ENCODE measurements around the gene SH3RF3.

The SH3RF3 gene

GRCh38 chr2:109479804-109480203, 350.8 kb downstream of the SH3RF3 start:
- Histone ChIP-seq H3K9me3 (replicated peaks in 1 of 2; ENCODE audit: control insufficient read depth in 2 of 2, insufficient read depth in 1 of 2, low read depth in 1 of 2, low read length in 2 of 2) (no peaks in the 10 kb centered on the region), H2BK12ac (ENCODE audit: low read length) (no peak overlapping the region), H3K4me2 (ENCODE audit: insufficient read depth, low read length, poor library complexity, severe bottlenecking) (no peak overlapping the region), H3K4me1 (ENCODE audit: control insufficient read depth in 2 of 2, insufficient read depth in 1 of 2, low read depth in 1 of 2, low read length in 2 of 2) (no peaks in the 10 kb centered on the region), H3K4ac (ENCODE audit: low read length) (no peak overlapping the region), H3K27ac (replicated peaks; ENCODE audit: low read length) (no peak overlapping the region), H3K18ac (ENCODE audit: low read length) (no peak overlapping the region), H4K8ac (ENCODE audit: low read depth, low read length) (no peak overlapping the region), H2AK5ac (ENCODE audit: low read depth, low read length) (no peak overlapping the region), H2BK120ac (ENCODE audit: low read depth, low read length) (no peak overlapping the region), H2AFZ (ENCODE audit: low read length) (no peak overlapping the region), H3K36me3 (replicated peaks in 1 of 2; ENCODE audit: control insufficient read depth in 2 of 2, insufficient read depth in 2 of 2, low read length in 2 of 2) (no peaks in the 10 kb centered on the region), H2BK5ac (ENCODE audit: low read length) (no peak overlapping the region), H3K9ac (ENCODE audit: low read depth, low read length, poor library complexity) (no peak overlapping the region), H3K4me3 (ENCODE audit: low read length in 2 of 2) (no peak overlapping the region), H3K23ac (ENCODE audit: low read depth, low read length, poor library complexity) (no peak overlapping the region), H4K91ac (ENCODE audit: low read depth, low read length, poor library complexity) (no peak overlapping the region), H3K79me1 (ENCODE audit: low read depth, low read length) (no peaks in the 10 kb centered on the region), H3K14ac (ENCODE audit: low read length) (no peak overlapping the region), H3K27me3 (ENCODE audit: control insufficient read depth in 3 of 3, insufficient read depth in 3 of 3, low read depth in 1 of 3, low read length in 3 of 3) (peaks cover 0 to 18% (median 0%) of the 10 kb centered on the region in 3 experiments), H2BK15ac (ENCODE audit: low read length) (no peak overlapping the region)
- no peak for DNase-seq (ENCODE audit: low spot score)
- WGBS, 2 donors (ENCODE audit: extremely low coverage in 2 of 2, insufficient read length in 2 of 2, insufficient replicate concordance in 1 of 2) = no CpG with 5 or more reads among the region's 7 CpGs

- no CpG with 5 or more reads among the region's 10 CpGs for WGBS, 2 donors (ENCODE audit: extremely low coverage in 2 of 2, insufficient read length in 2 of 2, insufficient replicate concordance in 1 of 2)
- H2BK5ac ChIP-seq (ENCODE audit: low read length) = peak overlapping the region; percentile 45
- H2BK12ac ChIP-seq (ENCODE audit: low read length) = no peak overlapping the region
- no peak overlapping the region for H3K4ac ChIP-seq (ENCODE audit: low read length)
- H3K27me3 ChIP-seq (ENCODE audit: control insufficient read depth in 3 of 3, insufficient read depth in 3 of 3, low read depth in 1 of 3, low read length in 3 of 3) = peaks cover 0 to 20% (median 0%) of the 10 kb centered on the region in 3 experiments
- no peaks in the 10 kb centered on the region for H3K9me3 ChIP-seq (replicated peaks in 1 of 2; ENCODE audit: control insufficient read depth in 2 of 2, insufficient read depth in 1 of 2, low read depth in 1 of 2, low read length in 2 of 2)
- H2AFZ ChIP-seq (ENCODE audit: low read length) = no peak overlapping the region
- no peaks in the 10 kb centered on the region for H3K79me1 ChIP-seq (ENCODE audit: low read depth, low read length)
- no peaks in the 10 kb centered on the region for H3K36me3 ChIP-seq (replicated peaks in 1 of 2; ENCODE audit: control insufficient read depth in 2 of 2, insufficient read depth in 2 of 2, low read length in 2 of 2)
- no peak overlapping the region for H3K9ac ChIP-seq (ENCODE audit: low read depth, low read length, poor library complexity)
- H3K18ac ChIP-seq (ENCODE audit: low read length) = peak overlapping the region; percentile 11
- no peak overlapping the region for H2BK15ac ChIP-seq (ENCODE audit: low read length)
- H2BK120ac ChIP-seq (ENCODE audit: low read depth, low read length) = no peak overlapping the region
- H3K23ac ChIP-seq (ENCODE audit: low read depth, low read length, poor library complexity) = no peak overlapping the region
- no peak overlapping the region for H3K4me3 ChIP-seq (ENCODE audit: low read length in 2 of 2)
- H3K4me2 ChIP-seq (ENCODE audit: insufficient read depth, low read length, poor library complexity, severe bottlenecking) = no peak overlapping the region
- DNase-seq (ENCODE audit: low spot score) = no peak
- no peak overlapping the region for H2AK5ac ChIP-seq (ENCODE audit: low read depth, low read length)
- no peaks in the 10 kb centered on the region for H3K4me1 ChIP-seq (ENCODE audit: control insufficient read depth in 2 of 2, insufficient read depth in 1 of 2, low read depth in 1 of 2, low read length in 2 of 2)
- H3K27ac ChIP-seq (replicated peaks; ENCODE audit: low read length) = no peak overlapping the region
- H4K91ac ChIP-seq (ENCODE audit: low read depth, low read length, poor library complexity) = no peak overlapping the region
- no peak overlapping the region for H3K14ac ChIP-seq (ENCODE audit: low read length)
- no peak overlapping the region for H4K8ac ChIP-seq (ENCODE audit: low read depth, low read length)
Observed at GRCh38 chr2:109480486-109481195, 351.6 kb downstream of the SH3RF3 start.

- H3K27me3 ChIP-seq (ENCODE audit: control insufficient read depth in 3 of 3, insufficient read depth in 3 of 3, low read depth in 1 of 3, low read length in 3 of 3) = peaks cover 0 to 23% (median 0%) of the 10 kb centered on the region in 3 experiments
- H2BK12ac ChIP-seq (ENCODE audit: low read length) = no peak overlapping the region
- H3K4me2 ChIP-seq (ENCODE audit: insufficient read depth, low read length, poor library complexity, severe bottlenecking) = no peak overlapping the region
- no peaks in the 10 kb centered on the region for H3K4me1 ChIP-seq (ENCODE audit: control insufficient read depth in 2 of 2, insufficient read depth in 1 of 2, low read depth in 1 of 2, low read length in 2 of 2)
- H3K23ac ChIP-seq (ENCODE audit: low read depth, low read length, poor library complexity) = no peak overlapping the region
- no peak overlapping the region for H2BK120ac ChIP-seq (ENCODE audit: low read depth, low read length)
- DNase-seq (ENCODE audit: low spot score) = no peak
- no peak overlapping the region for H3K18ac ChIP-seq (ENCODE audit: low read length)
- H3K27ac ChIP-seq (replicated peaks; ENCODE audit: low read length) = no peak overlapping the region
- no peaks in the 10 kb centered on the region for H3K9me3 ChIP-seq (replicated peaks in 1 of 2; ENCODE audit: control insufficient read depth in 2 of 2, insufficient read depth in 1 of 2, low read depth in 1 of 2, low read length in 2 of 2)
- no peak overlapping the region for H4K91ac ChIP-seq (ENCODE audit: low read depth, low read length, poor library complexity)
- no peak overlapping the region for H3K9ac ChIP-seq (ENCODE audit: low read depth, low read length, poor library complexity)
- H3K14ac ChIP-seq (ENCODE audit: low read length) = no peak overlapping the region
- H2BK15ac ChIP-seq (ENCODE audit: low read length) = no peak overlapping the region
- no peaks in the 10 kb centered on the region for H3K36me3 ChIP-seq (replicated peaks in 1 of 2; ENCODE audit: control insufficient read depth in 2 of 2, insufficient read depth in 2 of 2, low read length in 2 of 2)
- WGBS, 2 donors (ENCODE audit: extremely low coverage in 2 of 2, insufficient read length in 2 of 2, insufficient replicate concordance in 1 of 2) = no CpG with 5 or more reads among the region's 9 CpGs
- no peak overlapping the region for H4K8ac ChIP-seq (ENCODE audit: low read depth, low read length)
- no peak overlapping the region for H2AFZ ChIP-seq (ENCODE audit: low read length)
- H3K79me1 ChIP-seq (ENCODE audit: low read depth, low read length) = no peaks in the 10 kb centered on the region
- H3K4ac ChIP-seq (ENCODE audit: low read length) = no peak overlapping the region
- no peak overlapping the region for H3K4me3 ChIP-seq (ENCODE audit: low read length in 2 of 2)
- H2AK5ac ChIP-seq (ENCODE audit: low read depth, low read length) = no peak overlapping the region
- no peak overlapping the region for H2BK5ac ChIP-seq (ENCODE audit: low read length)
Observed at GRCh38 chr2:109481196-109481555, 352.2 kb downstream of the SH3RF3 start.

GRCh38 chr2:109481599-109481998, 352.6 kb downstream of the SH3RF3 start:
- Histone ChIP-seq H2BK120ac (ENCODE audit: low read depth, low read length) (no peak overlapping the region), H3K27ac (replicated peaks; ENCODE audit: low read length) (no peak overlapping the region), H2BK12ac (ENCODE audit: low read length) (no peak overlapping the region), H3K4me1 (ENCODE audit: control insufficient read depth in 2 of 2, insufficient read depth in 1 of 2, low read depth in 1 of 2, low read length in 2 of 2) (no peaks in the 10 kb centered on the region), H2BK5ac (ENCODE audit: low read length) (no peak overlapping the region), H3K4me2 (ENCODE audit: insufficient read depth, low read length, poor library complexity, severe bottlenecking) (no peak overlapping the region), H2BK15ac (ENCODE audit: low read length) (no peak overlapping the region), H4K8ac (ENCODE audit: low read depth, low read length) (no peak overlapping the region), H3K36me3 (replicated peaks in 1 of 2; ENCODE audit: control insufficient read depth in 2 of 2, insufficient read depth in 2 of 2, low read length in 2 of 2) (no peaks in the 10 kb centered on the region), H3K27me3 (ENCODE audit: control insufficient read depth in 3 of 3, insufficient read depth in 3 of 3, low read depth in 1 of 3, low read length in 3 of 3) (peaks cover 0 to 23% (median 0%) of the 10 kb centered on the region in 3 experiments), H3K9me3 (replicated peaks in 1 of 2; ENCODE audit: control insufficient read depth in 2 of 2, insufficient read depth in 1 of 2, low read depth in 1 of 2, low read length in 2 of 2) (no peaks in the 10 kb centered on the region), H3K79me1 (ENCODE audit: low read depth, low read length) (no peaks in the 10 kb centered on the region), H3K4ac (ENCODE audit: low read length) (no peak overlapping the region), H3K14ac (ENCODE audit: low read length) (no peak overlapping the region), H3K23ac (ENCODE audit: low read depth, low read length, poor library complexity) (no peak overlapping the region), H3K18ac (ENCODE audit: low read length) (no peak overlapping the region), H3K9ac (ENCODE audit: low read depth, low read length, poor library complexity) (no peak overlapping the region), H2AFZ (ENCODE audit: low read length) (no peak overlapping the region), H3K4me3 (ENCODE audit: low read length in 2 of 2) (no peak overlapping the region), H2AK5ac (ENCODE audit: low read depth, low read length) (no peak overlapping the region), H4K91ac (ENCODE audit: low read depth, low read length, poor library complexity) (no peak overlapping the region)
- DNase-seq (ENCODE audit: low spot score) = no peak
- no CpG with 5 or more reads among the region's 9 CpGs for WGBS, 2 donors (ENCODE audit: extremely low coverage in 2 of 2, insufficient read length in 2 of 2, insufficient replicate concordance in 1 of 2)
